Activated CD8-positive, alpha-beta memory T cell treated with anti-CD3 and anti-CD28 coated beads, Interleukin-2, amount 50 U/mL, for 24 hours (primary cell): ENCODE results near the gene LRP1B.
"Not testable (repeated sequence)": the region's sequence is repeated elsewhere in the genome, so short reads cannot be mapped to it uniquely, and the experiment has no call there.

Experiments
- DNase-seq: peaks from one replicate; pipeline ENCODE4 v3.0.0-alpha.2; 2020; ENCODE audit errors: extremely low read depth

The LRP1B gene

DNA sequence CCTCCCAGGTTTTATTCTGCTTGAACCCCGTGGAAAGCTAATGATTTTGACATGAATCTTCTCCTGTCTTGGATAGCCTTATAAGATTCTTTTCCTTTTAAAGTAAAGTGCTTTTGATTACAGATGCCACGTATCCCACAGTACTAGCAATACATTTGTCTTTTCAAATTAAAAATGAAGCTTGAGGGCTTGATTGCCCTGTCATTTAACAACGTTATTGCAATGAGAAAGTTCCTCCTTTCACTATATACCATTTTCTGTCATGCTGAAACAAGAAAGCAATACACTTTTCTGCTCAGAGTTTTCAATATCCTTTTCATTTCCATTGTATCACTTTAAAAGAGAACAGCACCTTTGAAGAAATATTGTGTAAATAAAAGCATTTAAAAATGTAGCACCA, 814.7 kb downstream of the LRP1B start:
- DNase-seq: no peak

DNA sequence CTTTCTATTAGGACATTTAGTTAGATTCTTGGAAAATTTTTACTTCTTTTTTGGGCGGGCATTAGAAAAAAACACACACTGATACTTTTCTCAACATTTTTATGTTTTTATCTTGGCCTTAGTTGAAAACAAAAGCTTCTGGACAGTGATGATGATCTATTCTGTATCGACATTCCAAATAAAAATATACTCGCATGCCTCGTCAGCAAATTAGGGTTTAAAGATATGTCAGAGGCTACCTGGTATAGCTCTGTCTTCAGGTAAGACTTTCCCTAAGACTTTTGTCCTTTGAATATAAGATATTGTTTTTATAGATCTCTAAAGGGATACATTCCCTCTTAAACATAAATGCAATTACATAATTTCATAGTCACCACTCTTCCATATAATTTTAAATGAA, 816.8 kb downstream of the LRP1B start:
- DNase-seq: no peak

DNA sequence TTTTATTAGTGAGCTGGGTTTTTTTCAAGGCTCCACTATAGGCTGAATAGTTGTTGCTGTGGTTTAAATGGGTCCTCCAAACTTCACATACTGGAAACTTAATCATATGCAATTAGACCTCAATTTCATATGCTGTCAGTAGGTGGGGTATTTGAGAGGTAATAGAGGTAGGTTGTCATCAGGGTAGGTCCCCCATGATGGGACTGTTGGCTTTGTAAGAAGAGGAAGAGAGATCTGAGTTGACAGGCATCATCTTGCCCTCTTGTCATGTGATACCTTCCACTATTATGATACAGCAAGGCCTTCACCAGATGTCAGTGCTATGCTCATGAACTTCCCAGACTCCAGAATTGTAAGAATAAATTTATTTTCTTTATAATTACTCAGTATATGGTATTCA, 819.4 kb downstream of the LRP1B start:
- no peak for DNase-seq

DNA sequence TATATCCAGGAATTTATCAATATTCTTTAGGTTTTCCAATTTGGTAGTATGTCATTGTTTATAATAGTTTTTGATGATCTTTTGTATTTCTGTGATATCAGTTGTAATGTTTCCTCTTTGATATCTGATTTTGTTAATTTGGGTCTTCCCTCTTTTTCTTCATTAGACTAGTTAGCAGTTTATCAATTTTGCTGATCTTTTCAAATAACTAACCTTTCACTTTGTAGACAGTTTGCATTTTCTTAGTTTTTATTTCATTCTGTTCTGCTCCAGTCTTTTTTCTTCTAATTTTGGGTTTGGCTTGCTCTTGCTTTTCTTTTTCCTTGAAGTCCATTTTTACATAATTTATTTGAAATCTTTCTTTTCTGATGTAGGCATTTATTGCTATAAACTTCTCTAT, 824.4 kb downstream of the LRP1B start:
- DNase-seq: no peak

DNA sequence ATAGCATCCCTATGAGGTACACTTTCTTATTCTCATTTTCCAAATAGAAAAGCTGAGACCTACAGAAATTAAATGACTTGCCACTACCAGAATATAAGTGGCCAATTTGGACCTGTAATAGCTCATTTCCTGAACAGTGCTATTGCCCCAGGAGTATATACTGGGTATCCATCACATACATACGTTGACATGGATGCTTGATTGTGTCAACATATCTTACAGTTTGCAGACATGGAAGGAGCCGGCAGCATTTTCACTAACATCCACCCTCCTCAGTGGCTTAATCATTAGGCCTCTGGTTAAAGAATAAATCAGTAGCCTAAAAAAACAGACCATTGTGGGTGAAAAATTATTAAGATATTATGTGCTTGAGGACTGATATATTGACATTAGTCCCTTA, 829.3 kb downstream of the LRP1B start:
- no peak for DNase-seq

DNA sequence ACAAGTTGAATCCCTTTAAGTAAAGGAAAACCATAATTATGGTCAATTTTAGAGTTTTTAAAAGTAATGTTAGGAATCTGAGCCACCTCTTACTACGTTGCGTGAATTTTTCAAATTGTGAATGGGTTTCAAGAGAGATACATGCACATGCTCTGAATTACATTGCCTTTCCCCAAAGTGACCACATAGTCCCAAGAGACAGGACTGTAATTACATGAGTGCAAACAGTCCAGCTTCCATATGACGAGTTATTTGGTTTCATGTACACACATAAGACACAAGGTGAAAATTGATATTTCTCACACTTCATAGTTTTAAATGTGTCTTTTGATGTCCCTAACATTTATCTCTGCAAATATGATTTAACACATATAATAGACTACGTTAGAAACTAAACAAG, 850.8 kb downstream of the LRP1B start:
- no peak for DNase-seq

DNA sequence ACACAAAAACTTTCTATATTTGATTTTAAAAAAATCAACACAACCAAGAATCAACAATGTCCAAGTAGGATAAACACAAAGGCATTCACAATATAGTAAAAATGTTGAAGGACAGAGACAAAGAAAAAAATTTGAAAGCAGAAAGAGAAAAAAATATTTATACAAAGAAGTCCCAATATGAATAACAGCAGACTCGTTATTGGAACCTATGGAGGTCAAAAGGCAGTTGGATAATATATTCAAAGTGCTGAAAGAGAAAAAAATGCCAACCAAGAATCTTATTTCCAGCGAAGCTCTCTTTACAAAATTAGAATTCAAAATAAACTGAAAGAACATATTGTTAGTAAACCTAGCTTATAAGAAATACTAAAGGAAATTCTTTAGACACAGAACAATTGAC, 859.5 kb downstream of the LRP1B start:
- no peak for DNase-seq

DNA sequence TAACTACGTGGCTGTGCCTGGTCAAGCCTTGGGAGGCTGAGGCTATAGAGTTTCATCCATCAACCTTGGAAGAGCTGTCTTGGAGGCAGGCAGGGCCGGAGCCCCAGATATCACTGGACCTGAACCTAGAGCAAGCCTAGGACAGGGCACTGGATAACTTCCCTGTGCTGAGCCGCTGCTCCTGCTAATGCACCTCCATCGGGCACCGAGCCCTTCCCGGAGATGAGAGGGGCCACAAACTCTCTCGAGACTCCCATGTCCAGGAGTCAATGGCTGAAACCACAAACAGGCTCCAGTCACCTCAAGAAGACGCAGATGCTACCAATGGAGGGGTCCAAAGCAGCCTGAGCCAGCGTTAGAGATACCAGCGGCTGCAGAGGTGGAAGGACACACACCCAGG, 866.0 kb downstream of the LRP1B start:
- DNase-seq: no peak

DNA sequence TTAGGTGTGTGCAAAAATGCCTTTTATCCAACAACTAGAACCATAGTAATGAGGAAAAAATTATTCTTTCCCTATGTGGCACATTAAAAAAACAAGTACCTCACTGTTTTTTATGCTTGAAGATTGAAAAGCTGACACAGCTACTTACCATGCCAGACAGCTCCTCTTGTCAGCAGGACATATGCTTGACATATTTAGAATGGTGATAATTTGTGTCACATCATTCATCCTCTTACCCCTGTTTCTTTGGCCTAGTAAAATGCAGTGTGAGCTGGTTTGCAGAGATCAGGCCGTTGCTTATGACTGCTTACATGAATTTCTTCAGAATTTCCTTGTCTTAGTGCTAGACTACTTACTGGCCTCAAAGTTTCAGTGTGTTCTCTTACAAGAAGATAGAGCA, 869.9 kb downstream of the LRP1B start:
- no peak for DNase-seq

DNA sequence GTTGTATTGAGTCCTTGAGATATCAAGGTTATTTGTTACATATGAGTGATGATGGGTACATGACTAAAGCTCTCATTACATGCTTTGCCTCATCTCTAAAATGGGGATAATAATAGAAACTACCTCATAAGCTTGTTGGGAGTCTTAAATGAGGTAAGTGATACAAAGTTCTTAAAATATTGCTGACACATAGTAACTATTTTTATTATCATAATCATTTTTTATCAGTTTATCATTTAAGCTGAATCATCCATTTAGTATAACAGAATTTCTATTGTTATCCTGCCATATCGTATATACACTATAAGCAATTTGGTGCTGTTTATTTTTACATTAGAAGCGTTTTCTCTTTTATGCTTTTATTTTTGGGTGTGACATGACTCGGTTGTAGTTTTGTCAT, 871.1 kb downstream of the LRP1B start:
- DNase-seq: no peak

DNA sequence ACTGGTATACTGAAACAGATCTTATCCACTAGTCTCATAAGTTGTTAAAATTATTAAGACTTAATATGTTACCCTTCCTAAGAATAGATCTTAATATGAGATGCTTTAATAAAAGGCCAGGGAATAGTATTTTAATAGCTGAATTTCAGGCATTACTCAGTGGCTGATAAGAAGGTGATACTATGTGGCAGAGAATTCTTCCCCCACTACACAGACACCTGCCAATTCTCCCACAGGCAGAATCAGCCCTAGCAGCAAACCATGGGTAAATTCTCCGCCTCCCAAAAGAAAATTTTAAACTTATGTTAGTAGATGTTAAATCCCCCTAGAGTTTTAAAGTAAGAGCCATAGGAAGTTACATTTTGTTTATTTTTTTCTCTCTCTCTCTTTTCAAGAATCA, 888.8 kb downstream of the LRP1B start:
- no peak for DNase-seq

DNA sequence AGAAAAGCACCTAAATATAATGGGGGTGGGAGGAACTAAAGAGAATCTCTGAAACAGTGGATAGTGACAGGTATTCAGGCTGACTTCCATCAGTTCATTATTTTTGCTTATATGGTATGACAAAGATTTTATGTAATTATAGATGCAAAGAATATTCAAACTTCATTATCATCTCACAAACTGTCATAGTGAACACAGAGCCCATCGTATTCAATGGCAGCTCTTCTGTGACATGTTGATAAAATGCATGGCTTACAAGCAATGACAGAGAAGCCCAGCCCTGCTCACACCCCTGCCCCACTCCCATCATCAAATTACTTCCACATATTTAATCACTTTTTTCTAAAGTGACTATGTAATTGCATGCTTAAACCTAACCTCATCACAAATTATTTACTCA, 904.3 kb downstream of the LRP1B start:
- no peak for DNase-seq

DNA sequence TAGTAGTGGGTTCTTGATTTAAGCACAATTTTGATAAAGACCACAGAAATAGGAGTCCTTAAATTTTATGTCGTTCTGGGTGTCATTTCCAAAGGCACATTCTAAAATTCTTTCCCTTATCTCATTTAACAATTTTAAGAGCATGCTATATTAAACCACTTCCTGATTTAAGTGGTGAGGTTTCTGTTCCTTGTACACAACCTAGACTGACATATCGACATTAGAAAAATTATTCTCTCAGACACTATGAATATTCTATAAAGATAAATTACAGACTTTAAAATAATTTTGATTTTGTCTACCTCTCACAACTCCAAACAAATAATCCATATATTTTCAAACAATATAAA, 923.8 kb downstream of the LRP1B start:
- DNase-seq: no peak

DNA sequence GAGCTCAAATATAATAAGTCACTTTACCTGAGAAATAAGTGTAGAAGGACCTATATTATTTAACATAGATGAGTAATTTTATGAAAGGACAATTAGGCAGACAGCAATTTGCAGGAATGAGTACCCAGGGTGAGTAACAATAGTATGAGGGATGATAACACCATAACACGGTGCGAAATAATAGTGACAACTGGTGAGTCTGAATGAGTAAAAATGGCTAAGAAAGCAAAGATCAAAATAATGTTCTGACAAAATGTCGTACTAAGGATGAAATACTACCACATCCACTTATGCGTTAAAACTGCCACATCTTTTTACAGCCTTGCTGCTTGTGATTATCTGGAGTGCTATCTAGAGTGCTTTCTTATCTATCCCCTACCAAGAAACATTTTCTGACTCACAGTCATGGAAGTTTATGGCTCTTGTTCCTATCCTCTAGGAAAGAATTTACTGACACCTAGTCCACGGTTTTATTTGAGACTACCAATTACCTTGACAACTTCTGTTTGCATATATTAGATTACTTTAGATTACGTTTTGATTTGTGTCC, 929.7 kb downstream of the LRP1B start:
- no peak for DNase-seq

DNA sequence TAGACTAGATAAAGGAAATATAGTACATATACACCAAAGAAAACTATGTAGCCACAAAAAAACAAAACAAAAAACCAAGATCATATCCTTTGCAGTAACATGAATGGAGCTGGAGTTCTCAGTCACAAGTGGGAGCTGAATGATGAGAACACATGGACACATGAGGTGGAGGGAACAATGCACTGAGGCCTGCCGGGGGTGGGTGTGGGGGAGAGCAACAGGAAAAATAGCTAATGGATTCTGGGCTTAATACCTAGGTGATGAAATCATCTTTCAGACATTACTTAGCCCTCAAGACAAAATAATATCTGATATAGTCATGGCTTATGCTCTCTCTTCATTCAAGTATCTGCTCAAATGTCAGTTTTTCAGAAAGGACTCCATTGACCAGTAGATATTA, 930.6 kb downstream of the LRP1B start:
- no peak for DNase-seq

DNA sequence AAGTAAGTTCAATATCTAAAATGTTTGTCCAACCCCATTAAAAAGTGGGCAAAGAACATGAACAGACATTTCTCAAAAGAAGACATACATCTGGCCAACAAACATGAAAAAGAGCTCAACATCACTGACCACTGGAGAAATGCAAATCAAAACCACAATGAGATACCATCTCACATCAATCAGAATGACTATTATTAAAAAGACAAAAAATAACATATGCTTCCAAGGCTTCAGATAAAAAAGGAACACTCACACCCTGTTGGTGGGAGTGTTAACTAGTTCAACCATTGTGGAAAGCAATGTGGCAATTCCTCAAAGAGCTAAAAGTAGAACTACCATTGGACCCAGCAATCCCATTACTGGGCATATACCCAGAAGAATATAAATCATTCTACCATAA, 931.1 kb downstream of the LRP1B start:
- DNase-seq: no peak

DNA sequence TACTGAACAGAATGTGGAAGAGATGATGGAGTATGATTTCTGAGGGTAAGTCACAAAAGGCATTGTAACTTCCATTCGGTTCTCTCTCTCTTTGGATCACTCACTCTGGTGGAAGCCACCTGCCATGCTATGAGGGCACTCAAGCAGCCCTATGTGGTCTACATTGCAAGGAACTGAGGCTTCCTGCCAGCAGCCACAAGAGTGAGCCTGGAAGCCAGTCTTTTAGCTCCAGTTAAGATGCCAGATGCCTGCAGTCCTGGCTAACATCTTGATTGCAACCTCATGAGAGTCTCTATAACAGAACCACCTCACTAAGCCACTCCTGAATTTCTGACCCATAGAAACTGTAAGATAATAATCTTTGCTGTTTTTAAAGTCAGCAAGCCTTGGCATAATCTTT, 935.7 kb downstream of the LRP1B start:
- DNase-seq: no peak

DNA sequence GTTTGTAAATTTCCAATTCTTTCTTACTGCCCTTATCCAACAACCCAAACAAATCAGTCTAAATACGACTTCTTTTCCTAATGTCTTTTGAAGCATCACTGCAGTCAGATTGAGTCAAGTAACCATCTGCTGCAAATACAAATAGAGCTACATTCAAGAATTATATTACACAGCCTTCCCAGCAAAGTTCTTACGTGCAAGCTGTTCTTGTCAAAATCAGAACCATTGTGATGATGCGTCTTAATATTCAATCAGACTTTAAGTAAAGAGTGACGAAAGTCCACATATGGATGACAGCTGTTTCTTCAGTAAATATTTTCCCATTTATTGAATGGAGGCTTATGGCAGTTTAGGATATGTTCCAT, 943.8 kb downstream of the LRP1B start:
- no peak for DNase-seq

DNA sequence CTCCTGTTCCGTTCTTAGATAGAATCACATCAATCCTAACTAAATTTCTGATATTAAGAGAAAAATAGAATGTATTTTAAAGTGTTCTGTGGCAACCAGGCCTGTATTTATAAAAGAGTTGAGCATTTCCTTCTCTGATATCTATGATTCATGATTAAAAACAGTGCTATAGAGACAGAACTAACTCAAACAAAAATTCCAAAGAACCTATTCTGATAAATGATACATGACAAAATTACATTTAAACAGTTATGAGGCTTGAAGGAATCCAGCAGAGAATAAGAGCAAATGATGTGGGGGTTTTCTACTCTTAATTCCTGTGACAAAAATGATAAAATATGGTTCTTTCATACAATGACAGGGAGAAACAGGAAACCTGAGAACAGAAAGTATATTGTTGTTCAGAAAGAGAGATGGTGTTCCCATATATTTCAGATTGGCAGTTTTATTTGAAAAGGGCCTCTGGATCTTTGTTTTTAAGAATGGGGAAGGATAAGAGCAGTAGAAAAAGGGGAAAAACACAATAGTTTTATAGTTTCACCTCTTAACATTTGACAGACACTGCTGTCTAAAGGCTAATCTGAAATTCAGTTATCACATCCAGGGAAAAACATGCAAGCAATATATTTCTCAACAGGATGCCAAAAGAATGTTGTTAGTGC, 944.3 kb downstream of the LRP1B start:
- DNase-seq: no peak

DNA sequence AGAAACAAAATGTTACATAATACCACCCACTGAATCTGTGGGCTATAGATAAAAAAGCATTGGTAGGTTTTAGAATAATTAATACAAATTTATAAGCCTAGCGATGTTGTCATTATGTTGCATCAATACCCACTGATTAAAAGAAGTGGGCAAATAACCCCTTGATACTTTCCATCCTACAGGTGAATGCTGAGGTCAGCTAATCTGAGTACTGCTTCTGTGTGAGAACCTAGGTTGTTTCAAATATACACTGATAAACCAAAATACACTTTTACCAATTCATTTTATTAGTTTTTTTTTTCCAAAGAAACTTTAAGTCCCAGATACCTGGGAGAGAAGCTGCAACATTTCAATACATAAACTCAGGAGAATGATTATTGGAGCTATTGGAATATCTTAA, 948.6 kb downstream of the LRP1B start:
- no peak for DNase-seq

DNA sequence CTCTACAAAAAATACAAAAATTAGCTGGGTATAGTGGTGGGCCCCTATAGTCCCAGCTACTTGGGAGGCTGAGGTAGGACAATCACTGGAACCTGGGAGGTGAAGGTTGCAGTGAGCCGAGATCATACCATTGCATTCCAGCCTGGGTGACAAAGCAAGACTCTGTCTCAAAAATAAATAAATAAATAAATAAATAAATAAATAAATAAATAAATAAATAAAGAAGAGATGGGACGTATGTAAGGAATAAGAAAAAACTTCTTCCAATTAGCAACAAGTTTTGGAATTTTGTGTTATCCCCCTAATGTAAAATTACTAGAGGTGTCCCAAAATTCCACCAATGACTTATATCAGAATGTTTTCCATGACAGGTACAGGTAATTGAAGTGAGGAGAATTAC, 961.7 kb downstream of the LRP1B start:
- not testable (repeated sequence) for DNase-seq

DNA sequence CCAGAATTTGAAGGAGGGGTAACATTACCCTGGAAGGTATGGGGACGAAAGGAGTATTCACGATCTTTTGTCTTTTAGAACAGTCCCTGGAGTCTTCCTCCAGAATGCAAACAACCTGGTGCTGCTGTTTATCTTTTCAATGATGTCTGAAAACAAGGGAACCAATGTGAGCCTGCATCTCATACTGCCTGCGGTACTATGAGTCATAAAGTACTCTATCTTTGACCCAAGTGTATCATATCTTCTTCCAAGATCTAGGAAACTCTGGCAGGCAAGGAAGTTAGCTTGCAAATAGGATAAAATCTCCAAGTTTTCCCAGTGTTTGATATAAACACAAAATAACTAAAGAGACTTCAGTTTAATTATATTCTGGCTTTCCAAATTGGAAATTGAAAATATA, 968.5 kb downstream of the LRP1B start:
- DNase-seq: no peak

DNA sequence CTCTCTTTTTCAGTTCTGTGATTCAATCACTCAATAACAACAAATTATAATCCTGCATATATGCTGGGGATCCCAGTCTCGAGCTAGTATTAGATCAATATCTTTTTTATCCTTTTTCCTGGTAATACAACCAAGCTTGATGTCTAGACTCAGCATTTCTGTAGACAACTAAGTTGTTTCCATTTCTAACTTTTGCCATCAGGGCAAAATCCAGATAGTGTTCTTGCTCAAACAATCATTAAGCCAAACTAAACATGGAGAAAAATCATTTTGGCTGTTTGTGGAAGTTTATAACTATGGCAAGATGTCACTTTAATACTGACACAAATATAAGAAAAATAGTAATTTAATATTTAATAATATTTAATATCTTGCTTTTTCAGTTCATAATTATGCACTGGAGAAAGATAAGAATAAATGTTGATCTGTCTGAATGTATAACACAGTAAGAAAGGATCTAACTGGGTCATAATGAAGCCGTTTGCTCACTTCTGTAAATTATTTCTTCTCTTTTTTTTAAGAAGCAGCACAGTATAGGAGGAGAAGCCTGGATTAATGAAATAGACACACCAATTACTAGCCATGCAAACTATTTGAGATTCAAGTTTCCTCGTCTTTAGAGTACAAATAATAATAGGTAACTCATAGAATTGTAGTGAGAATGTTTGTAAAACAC, 979.1 kb downstream of the LRP1B start:
- DNase-seq: no peak

DNA sequence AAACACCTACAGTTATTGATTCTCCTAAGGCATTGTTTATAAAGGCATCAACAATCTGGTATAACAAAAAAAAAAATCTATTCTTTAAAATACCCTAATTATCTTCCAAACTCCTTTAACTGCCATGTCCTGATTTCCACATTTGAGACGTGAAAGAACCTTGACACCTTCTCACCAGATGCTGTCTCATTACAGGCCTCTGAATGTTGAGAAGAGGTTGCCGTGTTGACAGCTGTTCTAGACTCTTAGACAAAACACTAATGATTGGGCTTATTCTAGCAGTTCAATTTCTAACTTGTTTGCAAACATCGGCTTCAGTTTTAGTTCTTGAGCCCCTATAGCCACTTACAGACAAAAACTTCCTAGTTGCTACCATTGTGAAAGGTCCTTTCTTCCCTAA, 988.8 kb downstream of the LRP1B start:
- no peak for DNase-seq
